ENCODE results near the gene MYCBP2. TPM values are rescaled to one million over a fixed set of nuclear protein-coding genes. Genes with fewer than 3 reads are reported as not detected.
"Not testable (repeated sequence)": the region's sequence is repeated elsewhere in the genome, so short reads cannot be mapped to it uniquely, and the experiment has no call there.

MYCBP2 gene
- total and polyA plus RNA-seq, 4 donors, result 12.1 to 86.4 (median 30.0) TPM

- TF ChIP-seq RXRA (IDR thresholded peaks at IDR 0.05), result no peak
- TF ChIP-seq FOXA2 (IDR thresholded peaks at IDR 0.05), result no peak
- no peak for TF ChIP-seq JUND (IDR thresholded peaks at IDR 0.05)
- no peak for TF ChIP-seq FOXA1 (IDR thresholded peaks at IDR 0.05)
- no peak for TF ChIP-seq YY1 (IDR thresholded peaks at IDR 0.05)
- no peak for TF ChIP-seq EGR1 (IDR thresholded peaks at IDR 0.05; ENCODE audit: low read depth in 2 of 2)
- no peak for TF ChIP-seq HNF4G (IDR thresholded peaks at IDR 0.05)
- TF ChIP-seq TAF1 (conservative IDR thresholded peaks at IDR 0.05), result no peak
Observed at GRCh38 chr13:77250975-77251374, 75.9 kb downstream of the MYCBP2 start (continued).

DNA sequence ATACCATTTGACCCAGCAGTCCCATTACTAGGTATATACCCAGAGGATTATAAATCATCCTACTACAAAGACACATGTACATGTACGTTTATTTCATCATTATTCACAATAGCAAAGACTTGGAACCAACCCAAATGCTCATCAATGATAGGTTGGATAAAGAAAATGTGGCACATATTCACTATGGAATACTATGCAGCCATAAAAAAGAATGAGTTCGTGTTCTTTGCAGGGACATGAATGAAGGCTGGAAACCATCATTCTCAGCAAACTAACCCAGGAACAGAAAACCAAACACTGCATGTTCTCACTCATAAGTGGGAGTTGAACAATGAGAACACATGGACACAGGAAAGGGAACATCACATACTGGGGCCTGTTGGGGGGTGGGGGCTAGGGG lies 81.7 kb downstream of the MYCBP2 start:
- not testable (repeated sequence) for H3K4me3 ChIP-seq (ENCODE audit: low read depth in 1 of 3, low read length in 3 of 3); DNase-seq (ENCODE audit: low spot score); H3K9ac ChIP-seq (ENCODE audit: low read depth in 1 of 2, low read length in 2 of 2); H3K9me3 ChIP-seq (ENCODE audit: control insufficient read depth in 4 of 4, low read length in 3 of 4); H3K27ac ChIP-seq (ENCODE audit: low read depth in 1 of 2, low read length in 2 of 2); H3K4me1 ChIP-seq (ENCODE audit: control insufficient read depth in 4 of 4, insufficient read depth in 4 of 4, low read length in 3 of 4); H3K27me3 ChIP-seq (ENCODE audit: control insufficient read depth in 4 of 4, insufficient read depth in 4 of 4, low read length in 3 of 4)
- H3K36me3 ChIP-seq (ENCODE audit: control insufficient read depth in 4 of 4, insufficient read depth in 3 of 4, low read depth in 1 of 4, low read length in 3 of 4), result peaks cover 7 to 18% (median 10%) of the 10 kb centered on the region in 4 donors
- WGBS, result 98% methylated on average over 2 of the region's 2 CpGs

DNA sequence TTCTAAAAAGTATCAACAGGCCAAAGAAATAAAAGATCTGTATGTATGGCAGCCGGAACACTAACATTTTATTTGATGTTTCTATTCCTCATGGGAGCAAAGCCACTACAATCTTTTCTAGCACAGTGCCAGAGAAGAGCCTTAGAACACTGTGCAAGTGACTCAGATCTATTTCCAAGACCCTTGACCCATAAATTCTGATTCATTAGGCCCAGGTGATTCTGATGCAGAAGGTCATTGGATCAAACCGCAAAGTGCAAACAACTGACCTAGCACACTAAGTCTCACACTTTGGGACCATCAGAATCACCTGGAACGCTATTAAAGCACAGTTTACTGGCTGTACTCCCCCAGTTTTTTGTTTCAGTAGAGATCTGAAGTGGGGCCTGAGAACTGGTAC lies 87.6 kb downstream of the MYCBP2 start:
- TF ChIP-seq JUND (IDR thresholded peaks at IDR 0.05), result no peak
- no peak for TF ChIP-seq REST (IDR thresholded peaks at IDR 0.05)
- TF ChIP-seq SP1 (IDR thresholded peaks at IDR 0.05), result no peak
- no peak for TF ChIP-seq HNF4A (conservative IDR thresholded peaks at IDR 0.05)
- Histone ChIP-seq H3K9ac (ENCODE audit: low read depth in 1 of 2, low read length in 2 of 2) (no peak overlapping the region), H3K27ac (ENCODE audit: low read depth in 1 of 2, low read length in 2 of 2) (no peak overlapping the region), H3K4me3 (ENCODE audit: low read depth in 1 of 3, low read length in 3 of 3) (no peak overlapping the region), H3K27me3 (ENCODE audit: control insufficient read depth in 4 of 4, insufficient read depth in 4 of 4, low read length in 3 of 4) (no peaks in the 10 kb centered on the region), H3K36me3 (ENCODE audit: control insufficient read depth in 4 of 4, insufficient read depth in 3 of 4, low read depth in 1 of 4, low read length in 3 of 4) (peaks cover 6 to 17% (median 12%) of the 10 kb centered on the region in 4 donors), H3K9me3 (ENCODE audit: control insufficient read depth in 4 of 4, low read length in 3 of 4) (no peaks in the 10 kb centered on the region), H3K4me1 (ENCODE audit: control insufficient read depth in 4 of 4, insufficient read depth in 4 of 4, low read length in 3 of 4) (no peaks in the 10 kb centered on the region)
- DNase-seq (ENCODE audit: low spot score), result no peak
- WGBS, result 96% methylated on average over 3 of the region's 3 CpGs

DNA sequence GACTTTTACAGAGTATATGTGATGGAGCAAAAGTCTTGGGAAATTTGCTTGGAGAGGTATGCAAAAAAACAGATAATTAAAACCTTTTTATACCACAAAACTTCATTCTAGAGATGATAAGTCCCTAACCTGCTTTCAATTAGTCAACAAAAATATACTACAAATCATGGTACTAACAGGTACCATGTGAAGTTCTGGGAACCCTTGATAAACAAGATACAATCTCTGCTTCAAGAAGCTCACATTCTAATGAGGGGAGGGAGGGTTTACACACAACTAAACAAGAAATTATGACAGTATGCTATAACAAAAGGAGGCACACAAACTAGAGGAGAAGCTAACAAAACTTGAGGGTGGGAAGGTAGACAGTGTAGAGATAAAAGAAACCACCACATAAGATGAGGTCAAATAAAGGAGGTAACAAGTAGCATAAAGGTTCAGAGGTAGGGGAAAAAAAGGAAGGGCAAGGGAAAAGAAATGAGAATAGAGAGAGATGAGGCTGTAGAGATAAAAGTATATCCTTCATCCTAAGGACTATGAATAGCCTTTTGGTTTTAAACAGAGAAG lies 91.4 kb downstream of the MYCBP2 start:
- H3K27me3 ChIP-seq (ENCODE audit: control insufficient read depth in 4 of 4, insufficient read depth in 4 of 4, low read length in 3 of 4), result no peaks in the 10 kb centered on the region
- peaks cover 3 to 7% (median 5%) of the 10 kb centered on the region in 4 donors for H3K36me3 ChIP-seq (ENCODE audit: control insufficient read depth in 4 of 4, insufficient read depth in 3 of 4, low read depth in 1 of 4, low read length in 3 of 4)
- no peaks in the 10 kb centered on the region for H3K4me1 ChIP-seq (ENCODE audit: control insufficient read depth in 4 of 4, insufficient read depth in 4 of 4, low read length in 3 of 4)
- no peak overlapping the region for H3K9ac ChIP-seq (ENCODE audit: low read depth in 1 of 2, low read length in 2 of 2)
- TF ChIP-seq FOXA2 (IDR thresholded peaks at IDR 0.05), result no peak
- no peak for TF ChIP-seq RXRA (IDR thresholded peaks at IDR 0.05)
- TF ChIP-seq NR2F2 (IDR thresholded peaks at IDR 0.05), result no peak
- no peak for TF ChIP-seq TAF1 (conservative IDR thresholded peaks at IDR 0.05)
- no peak for TF ChIP-seq GABPA (IDR thresholded peaks at IDR 0.05 in 1 of 2, conservative IDR thresholded peaks at IDR 0.05 in 1 of 2)
- no peak for TF ChIP-seq RAD21 (IDR thresholded peaks at IDR 0.05)
- no peak overlapping the region for H3K4me3 ChIP-seq (ENCODE audit: low read depth in 1 of 3, low read length in 3 of 3)
- no peak for DNase-seq (ENCODE audit: low spot score)
- no peak overlapping the region for H3K27ac ChIP-seq (ENCODE audit: low read depth in 1 of 2, low read length in 2 of 2)
- H3K9me3 ChIP-seq (ENCODE audit: control insufficient read depth in 4 of 4, low read length in 3 of 4), result no peaks in the 10 kb centered on the region

Data from liver (tissue), 9 donors.